PC-9 (cell line): ENCODE results near the gene MPP2. TPM values are rescaled to one million over a fixed set of nuclear protein-coding genes. Genes with fewer than 3 reads are reported as not detected.

Experiments used
- BruUV-seq: library from RNA; stranded (reverse); fragments of 400-500 nt; replicated peaks from 2 replicates; lab custom pipeline; 2021; lab: Mats Ljungman, UMichigan
- CTCF ChIA-PET: fragments of 300-600 bp; sonication (Branson Sonifier 250); formaldehyde crosslinking; loops from one replicate; lab custom pipeline; 2022; ENCODE audit warnings: antibody characterized with exemption; lab: Charles Lee
- POLR2A ChIA-PET: fragments of 300-600 bp; sonication (Branson Sonifier 250); formaldehyde crosslinking; loops from one replicate; lab custom pipeline; 2022; ENCODE audit warnings: antibody characterized with exemption; ENCODE audit not compliant: unreplicated experiment; lab: Charles Lee
- DNase-seq, 2 experiments: peaks; one replicate each; pipeline versions ENCODE4 v3.0.0 to v3.0.0-alpha.2; 2015 to 2022; ENCODE audit warnings: mixed read lengths in 1 of 2
- H2AFZ ChIP-seq: fragments of 200-600 bp; sonication (generic); 2 replicates; pipeline ENCODE4 v1.8.1; 2017; ENCODE audit warnings: antibody characterized with exemption
- H3F3A ChIP-seq: fragments of 200-600 bp; sonication (generic); 2 replicates; pipeline ENCODE4 v1.8.1; 2017; ENCODE audit warnings: antibody characterized with exemption, mild to moderate bottlenecking, low read depth; ENCODE audit not compliant: insufficient read depth
- H3K27ac ChIP-seq: fragments of 200-600 bp; sonication (generic); 2 replicates; pipeline ENCODE4 v1.6.1; 2016; ENCODE audit warnings: mixed run types
- H3K27me3 ChIP-seq: fragments of 200-600 bp; sonication (generic); 2 replicates; pipeline ENCODE4 v1.6.1; 2016; ENCODE audit warnings: low read depth, mixed run types; ENCODE audit not compliant: insufficient read depth
- H3K36me3 ChIP-seq: fragments of 200-600 bp; sonication (generic); 2 replicates; pipeline ENCODE4 v1.6.1; 2016; ENCODE audit warnings: low read depth, mixed run types
- H3K4me1 ChIP-seq: fragments of 200-600 bp; sonication (generic); replicated peaks from 2 replicates; pipeline ENCODE4 v1.6.1; 2016; ENCODE audit warnings: mixed run types; ENCODE audit not compliant: insufficient read depth
- H3K4me2 ChIP-seq: fragments of 200-600 bp; sonication (generic); 2 replicates; pipeline ENCODE4 v1.6.1; 2017; ENCODE audit warnings: mixed run types
- H3K4me3 ChIP-seq: fragments of 200-600 bp; sonication (generic); 2 replicates; pipeline ENCODE4 v1.6.1; 2016; ENCODE audit warnings: mixed run types
- H3K79me2 ChIP-seq: fragments of 200-600 bp; sonication (generic); 2 replicates; pipeline ENCODE4 v1.6.1; 2017; ENCODE audit warnings: low read depth, mixed run types
- H3K9me2 ChIP-seq: fragments of 200-600 bp; sonication (generic); 2 replicates; pipeline ENCODE4 v1.8.1; 2017; ENCODE audit warnings: mild to moderate bottlenecking; ENCODE audit not compliant: insufficient read depth
- H3K9me3 ChIP-seq: fragments of 200-600 bp; sonication (generic); 2 replicates; pipeline ENCODE4 v1.8.1; 2016; ENCODE audit warnings: low read depth; ENCODE audit not compliant: insufficient read depth
- H4K20me1 ChIP-seq: fragments of 200-600 bp; sonication (generic); 2 replicates; pipeline ENCODE4 v1.8.1; 2017; ENCODE audit not compliant: insufficient read depth
- EZH2 ChIP-seq: fragments of 200-600 bp; sonication (generic); IDR thresholded peaks from 2 replicates; pipeline ENCODE4 v1.8.0; 2017; ENCODE audit warnings: antibody characterized with exemption, low read depth
- intact Hi-C: fragments of 100-400 bp; cut with micrococcal nuclease; formaldehyde crosslinking; loops from one replicate; pipeline ENCODE4 v1.10.0; 2022; ENCODE audit not compliant: unreplicated experiment
- total RNA-seq: library from RNA; stranded (reverse); gene quantifications from 2 replicates; pipeline ENCODE4 v1.2.3, GENCODE V29; 2021
- TF ChIP-seq, protein P1 (sequence below): fragments of 200-600 bp; sonication (generic); conservative IDR thresholded peaks from 2 replicates; pipeline ENCODE4 v1.6.1; 2017; ENCODE audit warnings: mixed run types, antibody characterized with exemption, mild to moderate bottlenecking, moderate library complexity

The MPP2 gene
- total RNA-seq, 1 experiment from 2014 or later = 5.6 TPM

DNA sequence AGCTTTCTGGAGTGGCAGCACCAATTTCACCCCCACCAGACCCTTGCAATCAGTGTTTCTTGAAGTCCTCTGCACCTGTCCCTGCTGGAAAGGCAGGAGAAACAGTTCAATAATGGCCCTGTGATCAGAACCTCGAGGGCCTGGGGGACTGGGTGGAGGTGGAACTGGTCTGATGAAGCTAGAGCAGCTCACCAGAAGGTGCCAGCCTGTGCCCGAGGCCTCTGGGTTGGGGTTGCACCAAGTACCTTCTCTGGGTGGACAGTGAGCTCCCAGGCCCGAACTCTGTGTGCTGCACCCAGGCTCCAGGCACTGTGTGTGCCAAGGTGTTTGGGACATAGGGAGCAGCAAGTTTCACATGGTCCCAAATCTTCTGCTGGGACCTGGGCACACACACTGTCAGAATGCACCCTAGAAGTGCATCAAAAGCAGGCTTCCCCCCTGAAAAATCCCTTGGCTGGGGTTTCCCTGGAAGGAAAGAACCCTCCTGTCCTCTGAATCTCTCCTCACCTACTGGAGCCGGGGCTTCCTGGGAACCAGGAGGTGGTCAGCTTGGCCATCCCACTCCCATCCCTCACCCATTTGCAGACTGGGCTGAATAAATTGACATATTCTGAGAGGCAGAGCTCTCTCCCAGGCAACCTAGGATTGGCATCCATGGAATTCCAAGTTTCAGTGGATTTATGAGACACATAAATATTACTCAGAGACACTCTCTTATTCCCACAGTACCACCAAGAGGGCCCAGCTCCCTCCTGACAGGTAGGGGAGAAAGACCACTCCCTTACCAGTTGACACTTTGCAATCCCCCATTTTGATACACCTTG, 43.0 kb downstream of the MPP2 start:
- intact Hi-C loops = no loop called here
- CTCF ChIA-PET = interaction anchor here (0.6 kb wide), 2 partner anchors 18 to 98 kb away, joined by 3 read pairs; no protein-coding TSS in a partner anchor

DNA sequence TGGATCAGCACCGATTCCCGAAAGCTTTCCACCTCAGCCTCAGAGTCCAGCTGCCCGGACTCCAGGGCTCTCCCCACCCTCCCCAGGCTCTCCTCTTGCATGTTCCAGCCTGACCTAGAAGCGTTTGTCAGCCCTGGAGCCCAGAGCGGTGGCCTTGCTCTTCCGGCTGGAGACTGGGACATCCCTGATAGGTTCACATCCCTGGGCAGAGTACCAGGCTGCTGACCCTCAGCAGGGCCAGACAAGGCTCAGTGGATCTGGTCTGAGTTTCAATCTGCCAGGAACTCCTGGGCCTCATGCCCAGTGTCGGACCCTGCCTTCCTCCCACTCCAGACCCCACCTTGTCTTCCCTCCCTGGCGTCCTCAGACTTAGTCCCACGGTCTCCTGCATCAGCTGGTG, 45.4 kb downstream of the MPP2 start:
- no peak overlapping the region for H3K4me3 ChIP-seq
- peaks cover 46% of the 10 kb centered on the region for H3K27me3 ChIP-seq
- intact Hi-C loops = no loop called here
- H3K79me2 ChIP-seq = no peaks in the 10 kb centered on the region
- no peak overlapping the region for H3K27ac ChIP-seq
- no peaks in the 10 kb centered on the region for H4K20me1 ChIP-seq
- no peaks in the 10 kb centered on the region for H3K36me3 ChIP-seq
- no peak overlapping the region for H2AFZ ChIP-seq
- no peaks in the 10 kb centered on the region for H3K9me2 ChIP-seq
- ChIA-PET POLR2A (no interaction called here), CTCF (no interaction called here)
- H3K4me1 ChIP-seq = no peaks in the 10 kb centered on the region
- H3K4me2 ChIP-seq = no peak overlapping the region
- no peaks in the 10 kb centered on the region for H3F3A ChIP-seq
- no peak for TF ChIP-seq EZH2
- TF ChIP-seq, protein P1, sequence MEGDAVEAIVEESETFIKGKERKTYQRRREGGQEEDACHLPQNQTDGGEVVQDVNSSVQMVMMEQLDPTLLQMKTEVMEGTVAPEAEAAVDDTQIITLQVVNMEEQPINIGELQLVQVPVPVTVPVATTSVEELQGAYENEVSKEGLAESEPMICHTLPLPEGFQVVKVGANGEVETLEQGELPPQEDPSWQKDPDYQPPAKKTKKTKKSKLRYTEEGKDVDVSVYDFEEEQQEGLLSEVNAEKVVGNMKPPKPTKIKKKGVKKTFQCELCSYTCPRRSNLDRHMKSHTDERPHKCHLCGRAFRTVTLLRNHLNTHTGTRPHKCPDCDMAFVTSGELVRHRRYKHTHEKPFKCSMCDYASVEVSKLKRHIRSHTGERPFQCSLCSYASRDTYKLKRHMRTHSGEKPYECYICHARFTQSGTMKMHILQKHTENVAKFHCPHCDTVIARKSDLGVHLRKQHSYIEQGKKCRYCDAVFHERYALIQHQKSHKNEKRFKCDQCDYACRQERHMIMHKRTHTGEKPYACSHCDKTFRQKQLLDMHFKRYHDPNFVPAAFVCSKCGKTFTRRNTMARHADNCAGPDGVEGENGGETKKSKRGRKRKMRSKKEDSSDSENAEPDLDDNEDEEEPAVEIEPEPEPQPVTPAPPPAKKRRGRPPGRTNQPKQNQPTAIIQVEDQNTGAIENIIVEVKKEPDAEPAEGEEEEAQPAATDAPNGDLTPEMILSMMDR = no peak
- no TSS peak for BruUV-seq
- no peak for DNase-seq
- H3K9me3 ChIP-seq = no peaks in the 10 kb centered on the region

More for the DNA sequence above, 43.0 kb downstream of the MPP2 start:
- no peak for DNase-seq
- Histone ChIP-seq H3K79me2 (no peaks in the 10 kb centered on the region), H3K4me2 (no peak overlapping the region), H3K4me3 (no peak overlapping the region), H2AFZ (no peak overlapping the region), H3K27ac (no peak overlapping the region), H3K9me2 (no peaks in the 10 kb centered on the region), H3K36me3 (no peaks in the 10 kb centered on the region), H3K9me3 (no peaks in the 10 kb centered on the region; the same call in 1 of the 2 replicates), H3F3A (no peaks in the 10 kb centered on the region), H3K27me3 (peaks cover 38% of the 10 kb centered on the region), H4K20me1 (no peaks in the 10 kb centered on the region), H3K4me1 (no peaks in the 10 kb centered on the region)
- TF ChIP-seq, protein P1 = no peak
- BruUV-seq = no TSS peak
- POLR2A ChIA-PET = no interaction called here

DNA sequence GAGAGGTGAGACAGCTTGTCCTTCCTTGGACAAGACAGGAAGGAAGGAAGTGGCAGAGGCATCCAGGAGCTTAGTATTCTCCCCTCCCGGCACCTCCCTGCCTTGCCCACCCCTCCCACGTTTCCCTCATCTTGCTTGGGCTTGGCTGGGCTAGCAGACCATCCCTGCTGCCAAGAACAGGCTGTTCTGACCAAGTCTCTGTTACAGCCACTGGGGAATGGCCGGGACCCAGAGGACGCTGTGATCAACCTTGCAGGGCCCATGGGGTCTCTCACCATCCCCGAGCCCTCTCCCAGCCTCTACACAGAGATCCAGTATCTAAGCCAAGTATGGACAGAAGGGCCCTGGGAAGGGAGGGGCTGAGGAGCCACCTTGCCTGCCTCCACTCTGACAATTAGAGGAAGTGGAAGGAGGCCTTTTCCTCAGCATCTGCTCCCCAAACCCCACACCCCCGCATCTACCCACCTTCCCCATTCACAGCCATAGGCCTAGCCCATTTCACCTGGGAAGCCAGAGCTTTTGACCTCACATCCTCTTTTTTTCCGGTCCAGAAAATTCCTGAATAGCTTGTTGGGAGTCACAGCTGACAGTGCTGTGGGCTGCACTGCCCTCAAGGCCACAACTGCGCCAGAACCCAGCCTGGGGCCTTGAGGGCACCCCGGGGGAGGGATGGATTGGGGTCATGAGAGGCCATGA, 46.3 kb downstream of the MPP2 start:
- H3K27ac ChIP-seq = no peak overlapping the region
- H3K27me3 ChIP-seq = peaks cover 47% of the 10 kb centered on the region
- no peak overlapping the region for H3K4me3 ChIP-seq
- no peaks in the 10 kb centered on the region for H3K36me3 ChIP-seq
- no peak for DNase-seq
- H3K4me1 ChIP-seq = no peaks in the 10 kb centered on the region
- intact Hi-C loops = no loop called here
- CTCF ChIA-PET = no interaction called here
- no peaks in the 10 kb centered on the region for H3F3A ChIP-seq
- no peaks in the 10 kb centered on the region for H3K9me3 ChIP-seq
- H4K20me1 ChIP-seq = no peaks in the 10 kb centered on the region
- POLR2A ChIA-PET = no interaction called here
- no peak overlapping the region for H3K4me2 ChIP-seq
- no peaks in the 10 kb centered on the region for H3K79me2 ChIP-seq
- H2AFZ ChIP-seq = no peak overlapping the region
- TF ChIP-seq, protein P1 = no peak
- no peak for TF ChIP-seq EZH2
- no TSS peak for BruUV-seq
- no peaks in the 10 kb centered on the region for H3K9me2 ChIP-seq
